ENCODE measurements around the gene NPAT.

DNA sequence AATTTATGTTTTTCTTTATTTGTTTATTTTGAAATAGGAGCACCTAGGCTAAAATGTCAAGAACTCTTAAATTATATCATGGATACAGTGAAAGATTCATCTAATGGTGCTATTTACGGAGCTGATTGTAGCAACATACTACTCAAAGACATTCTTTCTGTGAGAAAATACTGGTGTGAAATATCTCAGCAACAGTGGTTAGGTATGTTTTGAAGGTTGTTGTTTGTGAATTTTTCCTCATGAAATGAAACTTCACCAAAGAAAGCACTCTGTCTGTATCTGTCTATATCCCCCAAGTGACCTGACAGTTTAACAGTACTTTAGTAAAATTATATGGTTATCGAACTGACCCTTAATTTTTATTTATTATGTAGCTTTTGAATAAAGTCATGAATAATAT lies 13.2 kb upstream of the NPAT start:
- TF ChIP-seq, protein P1, sequence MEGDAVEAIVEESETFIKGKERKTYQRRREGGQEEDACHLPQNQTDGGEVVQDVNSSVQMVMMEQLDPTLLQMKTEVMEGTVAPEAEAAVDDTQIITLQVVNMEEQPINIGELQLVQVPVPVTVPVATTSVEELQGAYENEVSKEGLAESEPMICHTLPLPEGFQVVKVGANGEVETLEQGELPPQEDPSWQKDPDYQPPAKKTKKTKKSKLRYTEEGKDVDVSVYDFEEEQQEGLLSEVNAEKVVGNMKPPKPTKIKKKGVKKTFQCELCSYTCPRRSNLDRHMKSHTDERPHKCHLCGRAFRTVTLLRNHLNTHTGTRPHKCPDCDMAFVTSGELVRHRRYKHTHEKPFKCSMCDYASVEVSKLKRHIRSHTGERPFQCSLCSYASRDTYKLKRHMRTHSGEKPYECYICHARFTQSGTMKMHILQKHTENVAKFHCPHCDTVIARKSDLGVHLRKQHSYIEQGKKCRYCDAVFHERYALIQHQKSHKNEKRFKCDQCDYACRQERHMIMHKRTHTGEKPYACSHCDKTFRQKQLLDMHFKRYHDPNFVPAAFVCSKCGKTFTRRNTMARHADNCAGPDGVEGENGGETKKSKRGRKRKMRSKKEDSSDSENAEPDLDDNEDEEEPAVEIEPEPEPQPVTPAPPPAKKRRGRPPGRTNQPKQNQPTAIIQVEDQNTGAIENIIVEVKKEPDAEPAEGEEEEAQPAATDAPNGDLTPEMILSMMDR (optimal IDR thresholded peaks at IDR 0.05 in 1 of 3, IDR thresholded peaks at IDR 0.05 in 1 of 3, conservative IDR thresholded peaks at IDR 0.05 in 1 of 3; ENCODE audit: extremely low read depth in 1 of 3, insufficient read depth in 2 of 3, low read length in 3 of 3) = no peak
- no peak for TF ChIP-seq EZH2 (IDR thresholded peaks at IDR 0.05; ENCODE audit: low read length)

All from keratinocyte (primary cell).